Gastroesophageal sphincter (tissue), 4 donors: ENCODE results near the gene OPCML. TPM values are rescaled to one million over a fixed set of nuclear protein-coding genes. Genes with fewer than 3 reads are reported as not detected.

Experiments
- ATAC-seq: fragments of 150-250 bp; one replicate; pipeline ENCODE4 v1.9.1; 2016; ENCODE audit warnings: mild to moderate bottlenecking, moderate library complexity
- H3K27ac ChIP-seq, 4 donors: fragments of 200-600 bp; sonication (generic) in 3 of 4; 1 replicate in 3 of 4; 2 replicates in 1 of 4; pipeline ENCODE4 v1.5.1; 2016 to 2019
- H3K27me3 ChIP-seq: fragments of 200-600 bp; sonication (generic); one replicate; pipeline ENCODE4 v1.5.1; 2019
- H3K36me3 ChIP-seq, 2 donors: fragments of 200-600 bp; sonication (generic); one replicate each; pipeline ENCODE4 v1.5.1; 2019; ENCODE audit warnings: control low read depth in 1 of 2
- H3K4me1 ChIP-seq, 3 donors: fragments of 200-600 bp; sonication (generic); 1 replicate in 2 of 3; 2 replicates in 1 of 3; pipeline ENCODE4 v1.5.1; 2016 to 2019; ENCODE audit warnings: control low read depth in 2 of 3
- H3K4me3 ChIP-seq, 2 donors: fragments of 200-600 bp; sonication (generic); one replicate each; pipeline ENCODE4 v1.5.1; 2019; ENCODE audit warnings: mild to moderate bottlenecking in 1 of 2, moderate library complexity in 1 of 2
- H3K9me3 ChIP-seq, 3 donors: fragments of 200-600 bp; sonication (generic); one replicate each; pipeline ENCODE4 v1.5.1; 2017 to 2019; ENCODE audit warnings: control low read depth in 2 of 3
- CTCF ChIP-seq, 4 experiments: fragments of 200-600 bp in 2 of 4; fragments of 450-650 bp in 2 of 4; sonication (generic) in 1 of 4; IDR thresholded peaks; one replicate each; pipeline ENCODE4 v1.5.1; 2017 to 2019; ENCODE audit warnings: antibody characterized with exemption in 4 of 4, mild to moderate bottlenecking in 2 of 4, moderate library complexity in 2 of 4
- EP300 ChIP-seq: sonication (generic); formaldehyde crosslinking; IDR thresholded peaks from one replicate; pipeline ENCODE4 v1.6.1; 2017; ENCODE audit warnings: antibody characterized with exemption, mild to moderate bottlenecking
- POLR2A ChIP-seq, 2 donors: fragments of 450-650 bp; IDR thresholded peaks; one replicate each; pipeline ENCODE4 v1.6.1; 2017; ENCODE audit warnings: antibody characterized with exemption in 2 of 2, mild to moderate bottlenecking in 2 of 2, moderate library complexity in 1 of 2
- POLR2AphosphoS5 ChIP-seq: sonication (generic); formaldehyde crosslinking; IDR thresholded peaks from one replicate; pipeline ENCODE4 v1.6.1; 2017; ENCODE audit warnings: antibody characterized with exemption
- WGBS, 2 donors: methylation state at CpG; one replicate each; pipeline ENCODE4 v1.1.5; 2018; ENCODE audit warnings: low coverage in 1 of 2; 5-methylcytosine and 5-hydroxymethylcytosine counted together
- total RNA-seq, 4 donors: library from RNA; depleted of rRNA; stranded (reverse); fragments of >200 nt; gene quantifications; one replicate each; pipeline ENCODE4 v1.1.0, GENCODE V29; 2016

Gene OPCML
- total RNA-seq, 4 donors from 2014 or later, result 0.13 to 0.93 (median 0.33) TPM

GRCh38 chr11:132523929-132524328 is 1008.4 kb downstream of the OPCML start:
- no peak overlapping the region for H3K27ac ChIP-seq
- no peak for ATAC-seq
- H3K4me3 ChIP-seq, result no peak overlapping the region
- TF ChIP-seq POLR2A (IDR thresholded peaks at IDR 0.05), result no peak
- TF ChIP-seq POLR2AphosphoS5, result no peak
- TF ChIP-seq CTCF (IDR thresholded peaks at IDR 0.05), result no peak
- no peak for TF ChIP-seq EP300
- H3K9me3 ChIP-seq, result no peaks in the 10 kb centered on the region
- no peaks in the 10 kb centered on the region for H3K4me1 ChIP-seq
- 69 to 79% methylated on average over 4 of the region's 4 CpGs for WGBS, 2 donors
- no peaks in the 10 kb centered on the region for H3K36me3 ChIP-seq
- H3K27me3 ChIP-seq, result no peaks in the 10 kb centered on the region

DNA sequence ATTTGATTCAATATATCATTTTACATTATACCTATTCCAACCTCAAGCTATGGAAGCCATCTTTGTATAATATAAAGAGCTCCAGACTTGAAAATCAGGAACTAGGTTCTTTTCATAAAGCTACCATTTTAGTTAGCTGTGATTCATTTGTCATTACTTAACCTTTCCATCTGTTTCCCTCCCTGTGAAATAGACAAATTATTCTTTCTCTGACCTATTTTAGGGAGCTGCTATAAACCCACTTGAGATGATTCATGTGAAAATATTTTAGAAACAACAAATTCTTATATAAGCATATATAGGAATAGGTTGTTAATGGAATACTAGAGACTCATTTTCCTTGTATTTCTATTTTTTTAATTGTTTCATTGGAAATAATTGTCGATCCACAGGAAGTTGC is 1012.1 kb downstream of the OPCML start:
- Histone ChIP-seq H3K4me1 (no peaks in the 10 kb centered on the region), H3K36me3 (no peaks in the 10 kb centered on the region), H3K27me3 (no peaks in the 10 kb centered on the region), H3K9me3 (no peaks in the 10 kb centered on the region), H3K27ac (no peak overlapping the region), H3K4me3 (no peak overlapping the region)
- no peak for ATAC-seq
- TF ChIP-seq POLR2A (IDR thresholded peaks at IDR 0.05) (no peak), EP300 (no peak), POLR2AphosphoS5 (no peak), CTCF (IDR thresholded peaks at IDR 0.05) (no peak)
- WGBS, 2 donors, result 86 to 88% methylated on average over 1 of the region's 1 CpG

DNA sequence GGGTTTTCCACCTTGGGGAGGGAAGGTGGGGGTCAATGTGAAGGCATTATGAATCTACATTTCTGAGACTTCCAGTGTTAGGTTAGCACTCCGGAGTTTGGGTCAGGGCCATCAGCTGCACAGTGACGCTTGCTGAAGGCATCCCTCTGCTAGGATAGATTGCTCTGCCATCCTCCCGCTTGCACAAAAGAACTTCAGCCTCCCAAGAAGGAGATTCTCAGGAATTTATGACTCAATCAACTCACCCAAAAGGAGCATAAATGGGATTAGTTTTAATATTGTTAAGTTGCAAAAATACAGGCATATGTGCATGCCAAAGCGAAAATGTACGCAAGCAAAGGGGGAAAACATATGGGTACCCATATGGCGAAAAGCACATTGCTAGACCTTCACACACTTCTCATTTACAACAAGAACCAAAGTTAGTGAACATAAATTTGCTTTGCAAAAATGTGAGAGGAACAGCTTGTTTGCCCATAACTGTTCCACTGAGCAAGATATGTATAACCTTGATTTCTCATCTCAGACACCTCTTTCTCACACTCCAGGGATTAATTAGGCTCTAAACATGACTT is 1013.0 kb downstream of the OPCML start:
- Histone ChIP-seq H3K9me3 (no peaks in the 10 kb centered on the region), H3K27me3 (no peaks in the 10 kb centered on the region), H3K4me3 (no peak overlapping the region), H3K27ac (no peak overlapping the region), H3K4me1 (no peaks in the 10 kb centered on the region), H3K36me3 (no peaks in the 10 kb centered on the region)
- no peak for ATAC-seq
- WGBS, 2 donors, result 90 to 97% methylated on average over 3 of the region's 6 CpGs
- TF ChIP-seq POLR2A (IDR thresholded peaks at IDR 0.05), result no peak
- no peak for TF ChIP-seq POLR2AphosphoS5
- TF ChIP-seq EP300, result no peak
- TF ChIP-seq CTCF (IDR thresholded peaks at IDR 0.05), result no peak

DNA sequence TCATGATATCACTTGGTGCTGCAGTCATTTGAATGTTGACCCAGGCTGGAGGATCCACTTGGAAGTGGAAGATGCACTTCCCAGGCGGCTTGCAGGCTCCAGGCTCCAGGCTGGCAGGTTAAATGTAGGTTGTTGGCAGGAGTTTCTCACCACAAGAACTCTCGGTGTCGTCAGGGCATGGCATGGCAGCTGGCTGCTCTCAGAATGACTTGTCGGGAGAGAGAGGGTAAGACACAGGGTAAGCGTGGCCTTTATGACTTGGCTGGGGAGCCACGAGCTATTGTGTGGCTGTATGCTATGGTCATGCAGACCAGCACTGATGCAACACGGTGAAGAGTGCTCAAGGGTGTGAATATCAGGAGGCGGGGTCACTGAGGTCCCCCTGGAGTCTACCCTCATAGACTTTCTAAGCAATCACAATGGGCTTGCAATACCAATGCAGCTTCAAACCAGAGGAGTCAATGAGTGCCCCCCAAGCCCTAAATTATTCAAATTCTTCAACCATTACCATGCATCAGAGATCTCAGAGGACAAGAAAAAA is 1027.7 kb downstream of the OPCML start:
- no peak for ATAC-seq
- Histone ChIP-seq H3K27me3 (peaks cover 6% of the 10 kb centered on the region), H3K4me1 (no peaks in the 10 kb centered on the region), H3K36me3 (no peaks in the 10 kb centered on the region), H3K27ac (no peak overlapping the region), H3K9me3 (peaks cover 0 to 14% (median 0%) of the 10 kb centered on the region in 3 donors), H3K4me3 (no peak overlapping the region)
- WGBS, 2 donors, result 71% methylated on average over 4 of the region's 8 CpGs; no CpG with 5 or more reads in 1 of the 2 donors
- TF ChIP-seq EP300 (no peak), POLR2AphosphoS5 (no peak), POLR2A (IDR thresholded peaks at IDR 0.05) (no peak), CTCF (IDR thresholded peaks at IDR 0.05) (no peak)

GRCh38 chr11:132501356-132501755 is 1030.9 kb downstream of the OPCML start:
- no peak overlapping the region for H3K27ac ChIP-seq
- no peaks in the 10 kb centered on the region for H3K9me3 ChIP-seq
- no peak for ATAC-seq
- H3K4me1 ChIP-seq, result no peaks in the 10 kb centered on the region
- WGBS, 2 donors, result 69 to 75% methylated on average over 2 to 4 of the region's 4 CpGs
- no peaks in the 10 kb centered on the region for H3K36me3 ChIP-seq
- TF ChIP-seq POLR2AphosphoS5 (no peak), CTCF (IDR thresholded peaks at IDR 0.05) (no peak), EP300 (no peak), POLR2A (IDR thresholded peaks at IDR 0.05) (no peak)
- peaks cover 6% of the 10 kb centered on the region for H3K27me3 ChIP-seq
- no peak overlapping the region for H3K4me3 ChIP-seq
